ENCODE measurements around the gene CTBP1.
A peak's percentile ranks its signal among the peaks of the same experiment; 100 is the strongest.

Gene CTBP1

GRCh38 chr4:1204286-1204827 is 44.6 kb downstream of the CTBP1 start:
- no peak overlapping the region for H3K27ac ChIP-seq (replicated peaks)
- DNase-seq (ENCODE audit: low read depth in 1 of 2, low spot score in 1 of 2) = no peak
- H3K4me3 ChIP-seq (replicated peaks; ENCODE audit: insufficient read depth, low read length) = no peak overlapping the region
- no peak for TF ChIP-seq CTCF (IDR thresholded peaks at IDR 0.05; ENCODE audit: insufficient read depth, low read length)
- TF ChIP-seq POLR2AphosphoS5 (IDR thresholded peaks at IDR 0.05; ENCODE audit: low read depth) = no peak
- no peak for TF ChIP-seq REST (IDR thresholded peaks at IDR 0.05; ENCODE audit: insufficient replicate concordance, low read depth)
- TF ChIP-seq SPI1 (IDR thresholded peaks at IDR 0.05; ENCODE audit: borderline replicate concordance, low read depth) = no peak
- TF ChIP-seq GABPA (IDR thresholded peaks at IDR 0.05; ENCODE audit: low read depth) = no peak
- H3K27me3 ChIP-seq (ENCODE audit: insufficient read depth, poor library complexity, severe bottlenecking) = no peaks in the 10 kb centered on the region

GRCh38 chr4:1203026-1203616 is 45.8 kb downstream of the CTBP1 start:
- Histone ChIP-seq H3K27me3 (ENCODE audit: insufficient read depth, poor library complexity, severe bottlenecking) (no peaks in the 10 kb centered on the region), H3K4me3 (replicated peaks; ENCODE audit: insufficient read depth, low read length) (no peak overlapping the region), H3K27ac (replicated peaks) (peak overlapping the region; percentile 93)
- DNase-seq (ENCODE audit: low read depth in 1 of 2, low spot score in 1 of 2) = no peak
- no peak for TF ChIP-seq POLR2AphosphoS5 (IDR thresholded peaks at IDR 0.05; ENCODE audit: low read depth)
- TF ChIP-seq CTCF (IDR thresholded peaks at IDR 0.05; ENCODE audit: insufficient read depth, low read length) = no peak
- no peak for TF ChIP-seq GABPA (IDR thresholded peaks at IDR 0.05; ENCODE audit: low read depth)
- TF ChIP-seq SPI1 (IDR thresholded peaks at IDR 0.05; ENCODE audit: borderline replicate concordance, low read depth) = no peak
- no peak for TF ChIP-seq REST (IDR thresholded peaks at IDR 0.05; ENCODE audit: insufficient replicate concordance, low read depth)

- TF ChIP-seq POLR2AphosphoS5 (IDR thresholded peaks at IDR 0.05; ENCODE audit: low read depth) (no peak), CTCF (IDR thresholded peaks at IDR 0.05; ENCODE audit: insufficient read depth, low read length) (no peak), SPI1 (IDR thresholded peaks at IDR 0.05; ENCODE audit: borderline replicate concordance, low read depth) (no peak), GABPA (IDR thresholded peaks at IDR 0.05; ENCODE audit: low read depth) (no peak), REST (IDR thresholded peaks at IDR 0.05; ENCODE audit: insufficient replicate concordance, low read depth) (no peak)
- no peak for DNase-seq (ENCODE audit: low read depth in 1 of 2, low spot score in 1 of 2)
- Histone ChIP-seq H3K27ac (replicated peaks) (peak overlapping the region; percentile 93), H3K4me3 (replicated peaks; ENCODE audit: insufficient read depth, low read length) (no peak overlapping the region), H3K27me3 (ENCODE audit: insufficient read depth, poor library complexity, severe bottlenecking) (no peaks in the 10 kb centered on the region)
Measured at GRCh38 chr4:1202526-1203011, 46.4 kb downstream of the CTBP1 start.
